Renal cortex interstitium (tissue), 15 donors: Measurements from ENCODE around the gene GOLGA8Q. TPM values are rescaled to one million over a fixed set of nuclear protein-coding genes. Genes with fewer than 3 reads are reported as not detected.
"Not testable (repeated sequence)": the region's sequence is repeated elsewhere in the genome, so short reads cannot be mapped to it uniquely, and the experiment has no call there.

Experiments
- DNase-seq, 11 donors: peaks; one replicate each; pipeline ENCODE4 v3.0.0-alpha.2; 2013; ENCODE audit warnings: low read depth in 9 of 11, low spot score in 4 of 11; ENCODE audit errors: extremely low read depth in 1 of 11
- long read RNA-seq, 16 experiments: transcript quantifications; one replicate each; lab custom pipeline, GENCODE V29; 2026
- polyA plus RNA-seq, 3 donors: library from polyadenylated mRNA; unstranded; fragments of 120-200 nt; gene quantifications; one replicate each; pipeline ENCODE4 v1.2.1, GENCODE V29; 2013; ENCODE audit not compliant: insufficient read length in 3 of 3

The GOLGA8Q gene, protein sequence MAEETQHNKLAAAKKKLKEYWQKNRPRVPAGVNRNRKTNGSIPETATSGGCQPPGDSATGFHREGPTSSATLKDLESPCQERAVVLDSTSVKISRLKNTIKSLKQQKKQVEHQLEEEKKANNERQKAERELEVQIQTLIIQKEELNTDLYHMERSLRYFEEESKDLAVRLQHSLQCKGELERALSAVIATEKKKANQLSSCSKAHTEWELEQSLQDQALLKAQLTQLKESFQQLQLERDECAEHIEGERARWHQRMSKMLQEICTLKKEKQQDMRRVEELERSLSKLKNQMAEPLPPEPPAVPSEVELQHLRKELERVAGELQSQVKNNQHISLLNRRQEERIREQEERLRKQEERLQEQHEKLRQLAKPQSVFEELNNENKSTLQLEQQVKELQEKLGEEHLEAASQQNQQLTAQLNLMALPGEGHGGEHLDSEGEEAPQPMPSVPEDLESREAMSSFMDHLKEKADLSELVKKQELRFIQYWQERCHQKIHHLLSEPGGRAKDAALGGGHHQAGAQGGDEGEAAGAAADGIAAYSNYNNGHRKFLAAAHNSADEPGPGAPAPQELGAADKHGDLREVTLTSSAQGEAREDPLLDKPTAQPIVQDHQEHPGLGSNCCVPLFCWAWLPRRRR
- 1 to 10 TPM; 1.1 to 3.2 (median 1.9) TPM for polyA plus RNA-seq
- long read RNA-seq, donor 1, result 0 reads
- long read RNA-seq, donor 2, result 0 reads
- long read RNA-seq, donor 3, result 0 reads
- long read RNA-seq, donor 4, result 0 reads
- long read RNA-seq, donor 5, result 0 reads
- long read RNA-seq, donor 6, result 0 reads
- long read RNA-seq, donor 7, result 0 reads
- long read RNA-seq, donor 8, result 0 reads
- long read RNA-seq, donor 9, result 0 reads
- long read RNA-seq, donor 10, result 0 reads
- long read RNA-seq, donor 11, result 0 reads
- long read RNA-seq, donor 12, result 0 reads
- long read RNA-seq, donor 13, result 0 reads
- long read RNA-seq, donor 14, result 0 reads
- long read RNA-seq, donor 15, result 0 reads
- long read RNA-seq, donor 16, result 0 reads

DNA sequence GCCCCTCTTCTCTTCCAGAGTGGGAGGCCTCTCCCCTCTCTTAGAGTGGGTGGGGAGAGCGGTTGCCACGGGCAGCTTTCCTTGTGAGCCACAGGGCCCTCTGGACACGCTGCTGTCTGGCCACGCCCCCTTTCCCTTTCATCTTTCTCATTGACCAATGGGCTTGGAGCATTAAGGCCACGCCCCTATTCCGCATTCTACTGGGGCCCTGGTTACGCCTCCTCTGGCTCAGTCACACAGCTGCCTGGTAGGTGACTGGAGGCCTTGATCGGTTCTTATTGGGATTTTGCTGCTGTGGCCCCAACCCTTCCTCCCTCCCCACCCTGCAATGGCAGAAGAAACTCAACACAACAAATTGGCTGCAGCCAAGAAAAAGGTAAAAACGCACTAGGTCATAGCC is at the start of gene GOLGA8Q:
GOLGA8Q (plus strand) TSS at position 301 of the 400 bp plus-strand sequence; CDS start at position 329, 28 bp downstream.
- DNase-seq, result not testable (repeated sequence)

DNA sequence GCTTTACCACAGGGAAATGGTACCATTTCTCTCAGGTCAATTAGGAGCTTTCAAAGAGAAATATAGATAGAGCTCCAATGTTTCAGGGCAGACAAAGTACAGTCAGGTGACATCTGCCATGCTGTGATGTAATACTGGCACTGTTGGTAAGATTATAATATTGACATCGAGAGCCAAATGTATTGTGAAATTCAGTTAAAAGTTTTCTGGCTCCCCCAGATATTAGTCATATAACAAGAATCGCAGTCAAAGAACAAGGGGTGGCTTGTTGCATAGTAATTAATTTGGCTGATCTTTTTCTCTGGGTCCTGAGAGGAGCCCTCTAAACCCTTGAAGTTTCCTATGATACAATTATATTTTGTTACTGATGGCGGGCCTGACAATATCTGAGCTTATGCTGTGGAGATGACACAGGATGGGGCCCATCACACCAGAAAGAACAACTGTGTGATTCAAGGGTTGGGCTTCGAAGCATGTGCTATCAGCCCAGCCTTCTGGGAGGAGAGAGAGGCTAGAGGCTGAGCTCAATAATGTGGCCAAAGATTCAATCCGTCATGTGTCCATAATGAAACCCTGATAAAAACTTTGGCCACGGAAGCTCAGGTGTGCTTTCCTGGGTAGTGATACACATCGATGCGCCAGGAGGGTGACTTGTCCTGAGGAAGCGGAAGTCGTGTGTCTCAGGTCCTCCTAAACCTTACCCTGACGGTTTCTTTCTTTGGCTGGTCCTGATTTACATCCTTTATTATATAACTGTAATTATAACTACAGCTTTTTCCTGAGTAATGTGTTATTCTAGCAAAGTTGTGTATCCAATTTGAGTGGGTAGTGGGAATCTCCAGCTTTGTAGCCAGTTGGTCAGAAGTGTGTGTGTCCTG is 48.7 kb upstream of the GOLGA8Q start:
- not testable (repeated sequence) for DNase-seq

DNA sequence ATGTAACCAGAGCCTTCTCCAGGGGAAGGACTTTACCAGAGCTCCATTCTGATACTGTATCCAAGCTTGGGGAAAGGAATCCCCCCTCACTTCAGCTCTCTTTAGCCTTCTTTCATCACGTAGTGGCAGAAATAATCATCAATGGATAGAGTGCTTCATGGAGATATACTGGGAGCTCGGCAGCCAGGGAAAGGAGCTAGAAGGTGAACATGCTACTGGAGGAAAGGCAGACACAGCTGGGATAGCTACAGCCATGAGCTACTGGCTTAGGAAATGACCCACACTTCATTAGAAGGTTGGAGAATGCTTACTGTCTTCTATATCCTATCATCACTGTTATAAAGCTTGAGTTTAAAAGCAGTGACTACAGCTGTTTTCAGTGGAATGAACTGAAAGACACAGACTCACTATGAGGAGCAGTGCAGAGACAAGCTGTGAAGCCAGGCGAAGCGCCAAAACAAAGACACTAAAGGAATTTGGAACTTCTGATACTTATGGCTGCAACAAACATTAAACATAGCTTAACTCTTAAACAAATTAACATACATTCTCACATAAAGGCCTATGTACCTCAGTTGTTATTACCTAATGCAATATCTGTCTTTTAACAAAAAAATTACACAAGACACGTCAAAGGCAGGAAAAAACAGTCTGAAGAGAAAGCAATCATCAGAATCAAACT is 47.5 kb upstream of the GOLGA8Q start:
- peak in 2 of 11 donors; percentile 5 to 20 for DNase-seq

DNA sequence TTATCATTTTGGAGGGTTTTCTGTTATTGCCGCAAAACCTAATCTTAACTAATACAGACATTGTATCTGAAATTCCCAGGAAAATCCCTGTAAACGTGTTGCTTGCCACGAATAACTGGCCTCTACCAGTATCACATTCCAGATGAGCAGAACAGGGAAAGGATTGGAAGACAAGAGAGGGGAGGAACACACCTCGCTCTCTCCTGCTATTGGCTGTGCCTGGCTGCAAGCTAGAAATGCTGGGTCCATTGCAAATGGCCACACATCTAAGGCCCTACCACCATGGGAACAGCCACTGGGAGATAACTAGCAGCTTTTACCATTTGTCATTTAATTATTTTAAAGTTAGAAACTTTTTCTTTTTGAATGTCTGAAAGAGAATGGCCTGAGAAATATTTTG is 37.3 kb upstream of the GOLGA8Q start:
- not testable (repeated sequence) for DNase-seq

DNA sequence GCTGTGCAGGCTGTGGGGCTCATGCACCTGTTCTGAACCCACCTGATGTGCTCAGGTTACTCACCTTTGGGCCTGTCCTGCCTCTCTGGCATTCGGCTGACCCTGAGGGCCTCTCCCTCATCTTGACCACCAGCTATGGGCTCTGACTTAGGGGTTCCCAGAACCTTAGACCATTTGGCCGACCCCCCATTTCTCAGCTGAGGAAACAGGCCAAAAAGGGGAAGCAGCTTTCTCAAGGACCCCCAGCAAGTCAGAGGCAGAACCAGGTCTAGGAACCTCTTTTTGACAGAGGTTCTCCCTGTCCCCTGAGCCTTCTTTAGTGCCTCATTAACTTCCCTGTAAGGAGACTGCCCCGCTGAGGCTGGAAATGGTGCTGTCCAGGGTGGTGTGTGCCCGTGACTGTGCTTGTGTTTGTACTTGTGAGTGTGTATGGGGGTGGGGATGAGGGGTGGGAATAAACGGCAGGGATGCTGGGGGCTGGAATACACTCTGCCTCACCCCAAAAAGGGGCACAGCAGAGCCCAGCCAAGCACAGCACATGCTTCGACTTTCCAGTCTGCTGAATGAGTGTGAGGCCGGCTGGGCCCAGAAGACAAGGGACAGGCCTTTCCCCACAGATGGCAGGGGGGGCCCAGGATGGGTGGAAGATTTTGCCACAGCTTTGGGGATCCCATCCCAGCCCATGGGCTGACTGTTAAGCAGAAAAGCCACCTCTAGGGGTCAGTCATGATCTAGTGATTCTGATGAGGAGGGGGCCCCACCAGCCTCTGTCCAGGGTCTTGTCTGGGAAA is 28.2 kb upstream of the GOLGA8Q start:
- not testable (repeated sequence) for DNase-seq

DNA sequence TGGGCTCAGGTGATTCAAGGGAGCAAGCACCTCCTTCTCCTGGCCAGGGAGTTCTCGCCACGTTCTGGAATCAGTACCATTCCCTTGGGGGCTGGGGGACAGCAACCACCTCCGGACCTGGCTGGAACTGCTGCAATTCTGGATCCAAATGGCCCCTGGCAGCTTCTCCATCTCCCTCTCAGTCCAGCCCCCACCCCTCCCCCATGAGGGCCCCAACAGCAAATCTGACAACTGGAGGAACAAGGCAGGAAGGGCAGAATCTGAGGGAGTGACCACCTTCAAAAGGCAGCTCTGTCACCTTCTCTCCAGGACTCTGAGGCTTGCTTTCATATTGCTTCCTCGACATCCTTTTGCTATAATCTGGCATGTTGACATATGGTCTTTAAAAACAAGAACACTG is 25.9 kb upstream of the GOLGA8Q start:
- DNase-seq, result not testable (repeated sequence)

DNA sequence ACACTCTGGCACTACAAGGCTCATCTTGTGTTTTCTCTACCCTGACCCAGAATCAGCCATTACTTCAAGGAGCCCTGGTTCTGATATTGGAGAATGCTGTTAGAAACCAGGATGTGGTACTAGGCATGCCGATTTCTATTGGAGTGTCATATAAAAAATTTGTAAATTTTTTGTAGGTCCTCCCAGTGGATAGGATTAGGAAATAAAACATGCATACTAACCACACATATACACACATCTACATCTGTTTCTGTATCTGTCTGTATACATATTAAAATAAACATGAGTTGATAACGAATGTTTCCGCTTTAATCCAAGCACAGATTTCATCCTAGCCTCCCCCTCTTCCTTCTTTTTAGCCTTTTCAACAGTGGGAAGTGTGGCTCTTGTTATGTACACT is 22.8 kb upstream of the GOLGA8Q start:
- not testable (repeated sequence) for DNase-seq

DNA sequence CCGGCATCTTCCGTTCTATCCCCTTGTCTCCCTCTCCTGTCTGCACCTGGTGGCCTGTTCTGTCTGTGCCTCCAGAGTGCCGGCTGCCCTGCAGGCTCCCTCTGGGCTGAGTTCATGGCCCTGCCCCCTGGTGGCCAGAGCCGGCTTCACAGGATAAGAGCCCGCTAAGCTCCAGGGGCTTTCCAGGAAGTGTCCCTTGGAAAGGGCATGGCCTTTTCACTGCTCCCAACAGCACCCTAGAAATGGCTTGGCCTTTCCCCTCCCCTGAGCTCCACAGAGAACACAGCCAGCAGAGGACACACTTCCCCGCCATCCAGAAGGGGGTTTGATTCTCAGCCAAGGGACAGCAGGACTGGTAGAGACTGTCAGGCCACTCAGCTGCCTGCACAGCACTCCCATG is 15.1 kb downstream of the GOLGA8Q start:
- DNase-seq, result not testable (repeated sequence)

DNA sequence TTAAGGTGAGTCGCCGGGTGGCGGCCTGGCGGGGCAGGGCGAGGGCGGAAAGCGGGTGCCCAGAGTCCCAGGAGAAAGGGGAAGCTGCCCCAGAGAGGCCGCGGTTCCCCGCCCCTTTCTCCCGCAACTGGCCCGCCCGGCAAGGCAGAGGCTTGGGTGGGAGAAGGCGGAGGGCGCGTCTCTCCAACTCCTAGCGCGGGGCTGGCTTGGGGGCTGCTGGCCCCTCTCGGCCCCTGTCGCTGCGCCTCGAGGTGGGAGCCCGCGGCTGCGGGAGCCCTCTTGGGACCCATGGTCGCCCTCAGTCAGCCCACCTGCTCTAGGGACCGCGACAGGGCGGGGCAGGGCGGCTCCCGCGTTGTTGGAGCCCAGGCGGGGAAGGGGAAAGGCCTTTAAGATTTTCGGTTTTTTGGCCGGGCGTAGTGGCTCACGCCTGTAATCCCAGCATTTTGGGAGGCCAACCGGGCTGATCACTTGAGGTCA is 21.2 kb downstream of the GOLGA8Q start:
- not testable (repeated sequence) for DNase-seq

DNA sequence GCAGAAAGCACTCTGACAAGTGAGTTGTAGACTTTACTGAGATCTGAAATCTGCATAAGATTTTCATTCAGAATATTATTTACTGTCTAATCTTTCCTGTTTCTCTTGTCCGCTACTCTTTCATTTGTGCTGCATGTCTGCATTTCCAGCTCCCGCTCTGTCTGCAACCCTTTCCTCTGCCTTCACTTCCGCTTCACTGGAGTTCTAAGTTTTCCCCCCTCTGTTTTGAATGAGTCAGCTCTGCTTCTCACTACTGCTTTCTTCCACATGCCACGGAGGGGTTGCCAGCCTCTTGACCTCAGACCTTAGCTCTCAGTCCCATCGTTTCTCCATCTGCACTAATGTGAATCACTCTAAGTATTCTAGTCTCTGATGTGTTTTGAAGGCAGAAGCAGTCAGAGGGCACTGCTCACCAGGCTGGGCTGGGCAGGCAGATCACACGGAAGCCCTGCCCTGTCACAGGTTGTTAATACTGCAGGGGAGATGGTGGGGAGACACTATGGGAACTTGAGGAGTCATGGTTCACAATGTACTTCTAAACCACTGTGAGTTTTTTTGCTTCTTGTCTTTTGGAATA is 27.6 kb downstream of the GOLGA8Q start:
- not testable (repeated sequence) for DNase-seq

DNA sequence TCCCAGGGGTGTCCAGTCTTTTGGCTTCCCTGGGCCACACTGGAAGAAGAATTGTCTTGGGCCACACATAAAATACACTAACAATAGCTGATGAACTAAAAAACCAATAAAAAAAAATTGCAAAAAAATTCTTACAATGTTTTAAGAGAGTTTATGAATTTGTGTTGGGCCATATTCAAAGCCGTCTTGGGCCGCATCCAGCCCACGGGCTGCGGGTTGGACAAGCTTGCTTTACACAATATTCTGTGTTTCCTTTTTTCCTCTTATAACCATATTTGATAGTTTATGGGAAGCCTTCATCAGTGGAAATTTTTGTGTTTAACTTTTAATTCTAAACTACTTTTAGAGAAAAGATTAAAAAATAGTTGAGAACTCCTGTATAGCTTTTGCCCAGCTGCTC is 28.9 kb downstream of the GOLGA8Q start:
- not testable (repeated sequence) for DNase-seq

DNA sequence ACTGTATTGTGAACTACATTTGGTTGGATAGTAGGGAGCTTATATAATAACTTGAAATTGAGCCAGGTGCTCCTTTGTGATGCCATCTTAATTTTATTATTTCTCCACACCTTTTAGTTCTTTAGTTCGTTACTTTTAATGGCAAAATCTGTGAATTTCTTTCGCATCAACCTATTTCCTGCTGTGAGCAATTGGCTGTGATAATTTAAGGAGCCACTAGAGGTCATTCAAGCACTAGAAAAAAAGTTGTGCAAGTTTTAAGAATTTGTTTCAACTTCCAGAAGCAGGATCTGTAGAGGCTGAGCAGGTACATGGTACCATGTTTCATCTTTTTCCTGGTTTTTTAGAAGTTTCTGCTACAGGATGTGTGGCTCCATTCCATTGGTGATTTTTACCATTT is 47.1 kb downstream of the GOLGA8Q start:
- DNase-seq, result not testable (repeated sequence)

DNA sequence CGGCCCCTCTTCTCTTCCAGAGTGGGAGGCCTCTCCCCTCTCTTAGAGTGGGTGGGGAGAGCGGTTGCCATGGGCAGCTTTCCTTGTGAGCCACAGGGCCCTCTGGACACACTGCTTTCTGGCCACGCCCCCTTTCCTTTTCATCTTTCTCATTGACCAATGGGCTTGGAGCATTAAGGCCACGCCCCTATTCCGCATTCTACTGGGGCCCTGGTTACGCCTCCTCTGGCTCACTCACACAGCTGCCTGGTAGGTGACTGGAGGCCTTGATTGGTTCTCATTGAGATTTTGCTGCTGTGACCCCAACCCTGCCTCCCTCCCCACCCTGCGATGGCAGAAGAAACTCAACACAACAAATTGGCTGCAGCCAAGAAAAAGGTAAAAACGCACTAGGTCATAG is 51.9 kb downstream of the GOLGA8Q start, which contains the start of gene GOLGA8H:
GOLGA8H (plus strand) TSS at position 233 of the 400 bp plus-strand sequence; CDS start at position 331, 98 bp downstream.
- not testable (repeated sequence) for DNase-seq
